Upper lobe of left lung (tissue), 6 donors: ENCODE results near the gene SLC8A2. TPM values are rescaled to one million over a fixed set of nuclear protein-coding genes. Genes with fewer than 3 reads are reported as not detected.
A peak's percentile ranks its signal among the peaks of the same experiment; 100 is the strongest.

Experiments used
- ATAC-seq, 2 donors: fragments of 200-7000 bp; cut with Tn5 transposase; one replicate each; pipeline ENCODE4 v1.9.1; 2022; ENCODE audit warnings: mild to moderate bottlenecking in 2 of 2, moderate library complexity in 2 of 2; ENCODE audit not compliant: low FRiP score in 2 of 2
- DNase-seq, 2 donors: peaks; one replicate each; pipeline ENCODE4 v3.0.0-alpha.2; 2019 to 2020
- H3K27ac ChIP-seq, 4 donors: fragments of 200-600 bp; sonication (generic); one replicate each; pipeline ENCODE4 v1.5.1; 2016 to 2019
- H3K27me3 ChIP-seq, 4 donors: fragments of 200-600 bp; sonication (generic); one replicate each; pipeline ENCODE4 v1.5.1; 2017 to 2019
- H3K36me3 ChIP-seq, 4 donors: fragments of 200-600 bp; sonication (generic); one replicate each; pipeline ENCODE4 v1.5.1; 2016 to 2019
- H3K4me1 ChIP-seq, 4 donors: fragments of 200-600 bp; sonication (generic); one replicate each; pipeline ENCODE4 v1.5.1; 2018 to 2019
- H3K4me3 ChIP-seq, 4 donors: fragments of 200-600 bp; sonication (generic); one replicate each; pipeline ENCODE4 v1.5.1; 2017 to 2019; ENCODE audit warnings: mild to moderate bottlenecking in 2 of 4, moderate library complexity in 1 of 4
- H3K9me3 ChIP-seq, 4 donors: fragments of 200-600 bp; sonication (generic); one replicate each; pipeline ENCODE4 v1.5.1; 2018 to 2019
- EP300 ChIP-seq, 4 donors: sonication (generic); formaldehyde crosslinking; IDR thresholded peaks; one replicate each; pipeline ENCODE4 v1.5.1; 2017; ENCODE audit warnings: antibody characterized with exemption in 4 of 4, control low read depth in 2 of 4
- POLR2A ChIP-seq, 4 donors: fragments of 450-650 bp; IDR thresholded peaks; one replicate each; pipeline ENCODE4 v1.5.1; 2016 to 2017; ENCODE audit warnings: antibody characterized with exemption in 4 of 4, mild to moderate bottlenecking in 2 of 4
- POLR2AphosphoS5 ChIP-seq, 2 donors: sonication (generic); formaldehyde crosslinking; IDR thresholded peaks; one replicate each; pipeline ENCODE4 v1.5.1; 2017; ENCODE audit warnings: antibody characterized with exemption in 2 of 2
- WGBS, 2 donors: methylation state at CpG; one replicate each; pipeline ENCODE4 v1.1.5; 2017 to 2018; 5-methylcytosine and 5-hydroxymethylcytosine counted together
- total RNA-seq, 6 donors: library from RNA; depleted of rRNA in 4 of 6; stranded (reverse); fragments of >200 nt in 4 of 6; gene quantifications; one replicate each; pipeline versions ENCODE4 v1.1.0 to v1.2.1, GENCODE V29; 2016 to 2021
- TF ChIP-seq, protein P1 (sequence below), 6 experiments: fragments of 450-650 bp in 4 of 6; fragments of 200-600 bp in 2 of 6; sonication (generic) in 2 of 6; IDR thresholded peaks; one replicate each; pipeline ENCODE4 v1.5.1; 2016 to 2019; ENCODE audit warnings: antibody characterized with exemption in 6 of 6
- donor health status: DM: no; HTN: no; CAD: no; lungs with moderate emphysema.
- donor health status: DM: no; HTN: yes; CAD: no; lungs with severe emphysema.

Gene SLC8A2
- total RNA-seq, 6 donors from 2014 or later = 0.11 to 0.64 (median 0.15) TPM; not detected in 3

DNA sequence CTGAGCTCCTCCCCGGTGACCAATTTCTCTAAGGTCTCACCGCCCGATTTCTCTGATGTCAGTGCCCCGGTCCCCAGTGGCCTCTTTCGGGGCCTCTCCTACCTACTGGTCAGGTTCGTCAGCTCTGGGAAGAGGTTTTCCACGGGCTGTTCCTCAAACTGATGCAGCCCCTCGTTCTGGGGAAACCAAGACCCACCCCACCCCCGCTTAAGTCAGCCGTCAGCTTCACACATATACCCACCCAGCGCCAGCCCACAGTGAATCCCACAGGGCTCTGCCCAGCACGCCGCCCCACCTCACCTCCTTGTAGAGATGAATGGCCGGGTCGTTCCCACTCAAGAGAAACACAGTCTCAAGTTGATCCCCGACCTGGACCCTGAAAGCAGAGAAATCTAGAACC, 9.0 kb upstream of the SLC8A2 start:
- DNase-seq = no peak
- no peak for ATAC-seq
- Histone ChIP-seq H3K36me3 (peaks cover 0 to 3% (median 0%) of the 10 kb centered on the region in 4 donors), H3K9me3 (no peaks in the 10 kb centered on the region), H3K27ac (no peak overlapping the region), H3K27me3 (no peaks in the 10 kb centered on the region), H3K4me1 (peaks cover 5 to 24% (median 13%) of the 10 kb centered on the region in 4 donors), H3K4me3 (no peak overlapping the region)
- 88 to 89% methylated on average over 14 to 16 of the region's 16 CpGs for WGBS, 2 donors
- TF ChIP-seq EP300 (IDR thresholded peaks at IDR 0.05) (no peak), POLR2A (IDR thresholded peaks at IDR 0.05) (no peak), POLR2AphosphoS5 (IDR thresholded peaks at IDR 0.05) (no peak)
- TF ChIP-seq, protein P1, sequence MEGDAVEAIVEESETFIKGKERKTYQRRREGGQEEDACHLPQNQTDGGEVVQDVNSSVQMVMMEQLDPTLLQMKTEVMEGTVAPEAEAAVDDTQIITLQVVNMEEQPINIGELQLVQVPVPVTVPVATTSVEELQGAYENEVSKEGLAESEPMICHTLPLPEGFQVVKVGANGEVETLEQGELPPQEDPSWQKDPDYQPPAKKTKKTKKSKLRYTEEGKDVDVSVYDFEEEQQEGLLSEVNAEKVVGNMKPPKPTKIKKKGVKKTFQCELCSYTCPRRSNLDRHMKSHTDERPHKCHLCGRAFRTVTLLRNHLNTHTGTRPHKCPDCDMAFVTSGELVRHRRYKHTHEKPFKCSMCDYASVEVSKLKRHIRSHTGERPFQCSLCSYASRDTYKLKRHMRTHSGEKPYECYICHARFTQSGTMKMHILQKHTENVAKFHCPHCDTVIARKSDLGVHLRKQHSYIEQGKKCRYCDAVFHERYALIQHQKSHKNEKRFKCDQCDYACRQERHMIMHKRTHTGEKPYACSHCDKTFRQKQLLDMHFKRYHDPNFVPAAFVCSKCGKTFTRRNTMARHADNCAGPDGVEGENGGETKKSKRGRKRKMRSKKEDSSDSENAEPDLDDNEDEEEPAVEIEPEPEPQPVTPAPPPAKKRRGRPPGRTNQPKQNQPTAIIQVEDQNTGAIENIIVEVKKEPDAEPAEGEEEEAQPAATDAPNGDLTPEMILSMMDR (IDR thresholded peaks at IDR 0.05) = no peak

GRCh38 chr19:47479701-47480503, 8.2 kb upstream of the SLC8A2 start:
- H3K4me3 ChIP-seq = no peak overlapping the region
- H3K4me1 ChIP-seq = peaks cover 4 to 17% (median 12%) of the 10 kb centered on the region in 4 donors
- H3K9me3 ChIP-seq = no peaks in the 10 kb centered on the region
- DNase-seq = peak in 1 of 2 donors; percentile 83
- TF ChIP-seq POLR2A (IDR thresholded peaks at IDR 0.05) (no peak), POLR2AphosphoS5 (IDR thresholded peaks at IDR 0.05) (no peak), EP300 (IDR thresholded peaks at IDR 0.05) (no peak)
- TF ChIP-seq, protein P1 (IDR thresholded peaks at IDR 0.05) = no peak
- 15 to 33% methylated on average over 11 to 23 of the region's 39 CpGs for WGBS, 2 donors
- no peaks in the 10 kb centered on the region for H3K36me3 ChIP-seq
- no peak for ATAC-seq
- H3K27me3 ChIP-seq = no peaks in the 10 kb centered on the region
- no peak overlapping the region for H3K27ac ChIP-seq

GRCh38 chr19:47476438-47476972, 4.8 kb upstream of the SLC8A2 start:
- Histone ChIP-seq H3K4me1 (peaks cover 0 to 17% (median 6%) of the 10 kb centered on the region in 4 donors), H3K27me3 (peaks cover 0 to 11% (median 5%) of the 10 kb centered on the region in 4 donors), H3K36me3 (no peaks in the 10 kb centered on the region), H3K27ac (no peak overlapping the region), H3K4me3 (no peak overlapping the region), H3K9me3 (no peaks in the 10 kb centered on the region)
- no peak for TF ChIP-seq POLR2AphosphoS5 (IDR thresholded peaks at IDR 0.05)
- no peak for TF ChIP-seq POLR2A (IDR thresholded peaks at IDR 0.05)
- TF ChIP-seq, protein P1 (IDR thresholded peaks at IDR 0.05) = no peak
- TF ChIP-seq EP300 (IDR thresholded peaks at IDR 0.05) = no peak
- no peak for ATAC-seq
- DNase-seq = no peak
- WGBS, 2 donors = 93 to 98% methylated on average over 7 to 15 of the region's 17 CpGs

GRCh38 chr19:47475465-47475864, 3.8 kb upstream of the SLC8A2 start:
- H3K27me3 ChIP-seq = peaks cover 0 to 20% (median 10%) of the 10 kb centered on the region in 4 donors
- H3K4me1 ChIP-seq = peaks cover 0 to 21% (median 9%) of the 10 kb centered on the region in 4 donors
- H3K27ac ChIP-seq = no peak overlapping the region
- H3K36me3 ChIP-seq = no peaks in the 10 kb centered on the region
- no peak for DNase-seq
- H3K4me3 ChIP-seq = no peak overlapping the region
- H3K9me3 ChIP-seq = no peaks in the 10 kb centered on the region
- WGBS, 2 donors = 71 to 82% methylated on average over 9 of the region's 9 CpGs
- no peak for ATAC-seq
- TF ChIP-seq, protein P1 (IDR thresholded peaks at IDR 0.05) = no peak
- TF ChIP-seq EP300 (IDR thresholded peaks at IDR 0.05) (no peak), POLR2A (IDR thresholded peaks at IDR 0.05) (no peak), POLR2AphosphoS5 (IDR thresholded peaks at IDR 0.05) (no peak)
